Measurements from ENCODE around the gene PIGV. TPM values are rescaled to one million over a fixed set of nuclear protein-coding genes. Genes with fewer than 3 reads are reported as not detected.
"Not testable (repeated sequence)": the region's sequence is repeated elsewhere in the genome, so short reads cannot be mapped to it uniquely, and the experiment has no call there.

PIGV gene
- total RNA-seq, 1 experiment from 2014 or later, result 14.7 TPM

DNA sequence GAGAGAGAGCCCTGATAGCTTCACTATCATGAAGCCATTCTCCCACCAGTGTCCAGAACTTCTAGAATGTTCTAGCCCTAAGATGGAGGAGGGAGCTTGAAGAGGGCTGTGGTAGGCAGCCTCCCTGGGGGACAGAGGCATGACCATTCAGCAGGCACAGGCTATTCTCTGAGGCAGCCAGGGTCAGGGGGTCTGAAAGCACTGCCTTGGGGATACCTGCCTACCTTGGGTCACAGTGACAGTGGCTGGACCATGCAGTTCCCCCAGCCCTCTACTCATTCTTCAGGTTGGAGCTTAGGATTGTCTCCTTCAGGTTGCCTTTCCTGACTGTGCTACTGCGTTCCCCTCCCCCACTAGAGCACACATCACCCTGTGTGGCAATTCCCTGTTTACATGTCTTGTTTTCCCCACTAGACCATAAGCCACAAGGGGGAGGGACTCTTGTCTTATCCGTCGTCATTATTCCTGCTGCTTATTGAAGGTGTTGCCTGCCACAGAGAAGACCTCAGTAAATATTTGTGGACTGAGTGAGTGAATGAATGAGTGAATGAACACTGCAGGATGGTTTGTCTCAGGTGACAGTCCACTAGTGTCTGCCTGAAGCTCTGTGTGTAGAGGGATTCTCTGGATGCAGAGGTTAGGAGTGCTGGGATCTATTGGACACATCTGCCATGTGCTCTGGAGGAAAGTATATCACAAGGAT is 43.9 kb downstream of the PIGV start:
- no TSS peak for BruUV-seq (replicated peaks)
- Mint-ChIP-seq H3K4me3 (ENCODE audit: unreplicated experiment) (no peak overlapping the region), H3K9me3 (ENCODE audit: unreplicated experiment) (no peaks in the 10 kb centered on the region), H3K36me3 (ENCODE audit: insufficient read depth, unreplicated experiment) (peaks cover 12% of the 10 kb centered on the region), H3K27me3 (ENCODE audit: insufficient read depth, unreplicated experiment) (no peaks in the 10 kb centered on the region), H3K4me1 (ENCODE audit: insufficient read depth, unreplicated experiment) (peaks cover 20% of the 10 kb centered on the region), H3K27ac (ENCODE audit: low read depth, unreplicated experiment) (no peak overlapping the region)
- TF ChIP-seq, protein P1, sequence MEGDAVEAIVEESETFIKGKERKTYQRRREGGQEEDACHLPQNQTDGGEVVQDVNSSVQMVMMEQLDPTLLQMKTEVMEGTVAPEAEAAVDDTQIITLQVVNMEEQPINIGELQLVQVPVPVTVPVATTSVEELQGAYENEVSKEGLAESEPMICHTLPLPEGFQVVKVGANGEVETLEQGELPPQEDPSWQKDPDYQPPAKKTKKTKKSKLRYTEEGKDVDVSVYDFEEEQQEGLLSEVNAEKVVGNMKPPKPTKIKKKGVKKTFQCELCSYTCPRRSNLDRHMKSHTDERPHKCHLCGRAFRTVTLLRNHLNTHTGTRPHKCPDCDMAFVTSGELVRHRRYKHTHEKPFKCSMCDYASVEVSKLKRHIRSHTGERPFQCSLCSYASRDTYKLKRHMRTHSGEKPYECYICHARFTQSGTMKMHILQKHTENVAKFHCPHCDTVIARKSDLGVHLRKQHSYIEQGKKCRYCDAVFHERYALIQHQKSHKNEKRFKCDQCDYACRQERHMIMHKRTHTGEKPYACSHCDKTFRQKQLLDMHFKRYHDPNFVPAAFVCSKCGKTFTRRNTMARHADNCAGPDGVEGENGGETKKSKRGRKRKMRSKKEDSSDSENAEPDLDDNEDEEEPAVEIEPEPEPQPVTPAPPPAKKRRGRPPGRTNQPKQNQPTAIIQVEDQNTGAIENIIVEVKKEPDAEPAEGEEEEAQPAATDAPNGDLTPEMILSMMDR (IDR thresholded peaks at IDR 0.05; ENCODE audit: unreplicated experiment), result no peak
- ChIA-PET POLR2A (interaction anchor here (1.1 to 1.9 kb wide), 2 partner anchors 34 to 68 kb away, joined by 5 to 6 read pairs; partner anchors contain the start of gene GPATCH3), CTCF (interaction anchor here (1.3 to 1.9 kb wide), 3 partner anchors 16 to 230 kb away, joined by 3 to 6 read pairs (median 5); no protein-coding TSS in a partner anchor)
- DNase-seq (ENCODE audit: unreplicated experiment), result no peak
- intact Hi-C loops (cut with micrococcal nuclease), result no loop called here

DNA sequence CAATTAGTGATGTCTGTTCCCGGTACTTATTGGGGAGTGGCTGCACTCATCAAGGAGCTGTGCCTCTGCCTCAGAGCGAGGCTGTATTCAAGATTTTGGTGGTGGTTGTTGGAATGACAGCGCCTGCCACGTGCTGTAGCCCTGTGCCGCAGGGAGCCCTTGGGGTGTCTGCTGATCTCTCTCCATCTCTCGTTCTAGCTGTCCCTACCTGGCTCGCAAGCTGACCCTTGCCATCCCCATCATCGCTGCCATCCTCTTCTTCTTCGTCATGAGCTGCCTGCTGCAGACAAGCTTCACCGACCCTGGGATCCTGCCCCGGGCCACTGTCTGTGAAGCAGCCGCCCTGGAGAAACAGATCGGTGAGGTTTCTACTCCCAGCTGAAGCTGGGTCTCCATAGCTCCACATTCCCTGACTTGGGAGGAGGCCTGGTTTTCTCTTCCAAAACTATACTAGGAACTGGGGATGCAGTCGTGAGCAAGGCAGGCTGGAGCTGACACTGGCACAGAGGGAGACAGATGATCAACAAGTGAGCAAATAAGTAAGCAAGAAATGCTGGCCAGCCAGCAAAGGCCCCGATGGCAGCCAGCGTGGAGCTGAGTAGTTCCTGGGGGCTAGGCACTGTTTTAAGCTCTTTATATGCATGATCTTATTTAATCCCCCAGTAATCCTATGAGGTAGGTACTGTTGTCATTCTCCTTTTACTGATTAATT is 44.7 kb downstream of the PIGV start:
- peaks cover 18% of the 10 kb centered on the region for H3K4me1 Mint-ChIP-seq (ENCODE audit: insufficient read depth, unreplicated experiment)
- H3K36me3 Mint-ChIP-seq (ENCODE audit: insufficient read depth, unreplicated experiment), result peaks cover 12% of the 10 kb centered on the region

DNA sequence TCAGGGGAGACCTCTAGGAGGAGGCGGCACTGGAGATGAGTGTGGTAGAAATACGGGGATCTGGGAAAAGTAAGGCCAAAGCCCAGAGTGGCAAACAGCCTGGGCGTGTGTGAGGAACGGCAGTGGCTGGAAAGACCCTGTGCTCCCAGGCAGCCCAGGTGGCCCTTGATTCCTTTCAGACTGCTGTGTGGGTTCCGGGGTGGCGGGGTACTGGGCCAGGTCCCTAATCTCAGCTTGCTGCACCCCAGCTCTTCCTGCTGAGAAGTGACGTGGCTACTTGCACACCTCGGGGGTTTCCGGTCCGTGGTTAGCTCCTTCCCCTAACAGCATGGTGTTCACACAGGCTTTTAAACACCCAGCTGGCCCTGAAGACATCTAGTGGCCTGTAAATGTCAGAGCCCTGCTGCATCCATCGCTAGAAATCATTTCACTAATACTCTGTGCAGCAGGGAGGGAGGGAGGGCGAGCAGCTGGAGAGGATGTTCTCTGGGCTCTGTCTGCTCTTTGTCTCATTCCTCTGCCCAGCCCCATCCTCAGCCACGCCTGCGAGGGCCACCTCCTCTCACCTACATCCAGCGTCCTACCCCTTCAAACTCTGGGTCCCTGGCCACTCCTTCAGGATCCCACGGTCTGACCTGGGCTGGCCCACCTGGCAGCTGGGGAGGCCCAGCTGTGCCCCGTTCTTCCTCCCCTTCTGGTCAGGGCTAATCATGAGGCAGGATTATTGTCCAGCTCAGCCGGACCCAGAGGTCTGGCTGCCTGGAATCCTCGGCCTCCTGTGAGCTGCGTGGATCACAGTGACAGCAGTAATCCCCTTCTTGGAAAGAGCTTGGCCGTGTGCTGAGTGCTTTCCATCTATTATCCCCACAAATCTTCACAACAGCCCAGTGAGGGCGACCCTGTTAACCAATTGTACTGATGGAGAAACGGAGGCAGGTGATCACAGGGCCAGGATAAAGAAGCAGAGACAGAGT is 46.0 kb downstream of the PIGV start:
- no peak for DNase-seq (ENCODE audit: unreplicated experiment)
- ChIA-PET POLR2A (no interaction called here), CTCF (interaction anchor here (0.5 to 1.6 kb wide), 4 partner anchors 14 to 232 kb away, joined by 3 to 5 read pairs (median 3); no protein-coding TSS in a partner anchor)
- Mint-ChIP-seq H3K27me3 (ENCODE audit: insufficient read depth, unreplicated experiment) (no peaks in the 10 kb centered on the region), H3K27ac (ENCODE audit: low read depth, unreplicated experiment) (no peak overlapping the region), H3K4me3 (ENCODE audit: unreplicated experiment) (no peak overlapping the region), H3K36me3 (ENCODE audit: insufficient read depth, unreplicated experiment) (peaks cover 22% of the 10 kb centered on the region), H3K4me1 (ENCODE audit: insufficient read depth, unreplicated experiment) (peaks cover 8% of the 10 kb centered on the region), H3K9me3 (ENCODE audit: unreplicated experiment) (no peaks in the 10 kb centered on the region)
- BruUV-seq (replicated peaks), result no TSS peak
- TF ChIP-seq, protein P1 (IDR thresholded peaks at IDR 0.05; ENCODE audit: unreplicated experiment), result no peak
- intact Hi-C loops (cut with micrococcal nuclease), result no loop called here

More for the DNA sequence above, 44.7 kb downstream of the PIGV start:
- POLR2A ChIA-PET, result interaction anchor here (1.1 kb wide), 1 partner anchor 68 kb away, joined by 5 read pairs; the partner anchor contains the start of gene GPATCH3
- intact Hi-C loops (cut with micrococcal nuclease), result no loop called here
- CTCF ChIA-PET, result interaction anchor here (0.6 to 1.6 kb wide), 3 partner anchors 15 to 48 kb away, joined by 3 to 5 read pairs (median 3); no protein-coding TSS in a partner anchor
- H3K27ac Mint-ChIP-seq (ENCODE audit: low read depth, unreplicated experiment), result no peak overlapping the region
- H3K4me3 Mint-ChIP-seq (ENCODE audit: unreplicated experiment), result no peak overlapping the region
- H3K9me3 Mint-ChIP-seq (ENCODE audit: unreplicated experiment), result no peaks in the 10 kb centered on the region
- no TSS peak for BruUV-seq (replicated peaks)
- DNase-seq (ENCODE audit: unreplicated experiment), result no peak
- TF ChIP-seq, protein P1 (IDR thresholded peaks at IDR 0.05; ENCODE audit: unreplicated experiment), result no peak
- H3K27me3 Mint-ChIP-seq (ENCODE audit: insufficient read depth, unreplicated experiment), result no peaks in the 10 kb centered on the region

DNA sequence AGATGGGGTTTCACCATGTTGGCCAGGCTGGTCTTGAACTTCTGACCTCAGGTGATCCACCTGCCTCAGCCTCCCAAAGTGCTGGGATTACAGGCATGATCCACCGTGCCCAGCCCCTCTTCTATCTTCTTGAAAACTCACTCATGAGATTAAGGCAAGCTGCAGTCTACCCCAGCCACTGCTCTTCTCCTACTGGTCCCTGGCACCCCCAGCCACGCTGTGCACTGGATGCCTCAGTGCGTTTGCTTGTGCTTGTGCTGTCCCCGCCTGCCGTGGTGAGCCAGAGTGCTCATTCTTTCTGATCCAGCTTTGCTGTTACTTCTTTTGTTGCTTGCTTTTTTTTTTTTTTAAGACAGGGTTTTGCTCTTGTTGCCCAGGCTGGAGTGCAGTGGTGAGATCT is 49.9 kb downstream of the PIGV start:
- intact Hi-C loops (cut with micrococcal nuclease), result not testable (repeated sequence)

More for the DNA sequence above, 49.9 kb downstream of the PIGV start:
- DNase-seq (ENCODE audit: unreplicated experiment); H3K4me3 Mint-ChIP-seq (ENCODE audit: unreplicated experiment); H3K27ac Mint-ChIP-seq (ENCODE audit: low read depth, unreplicated experiment); H3K9me3 Mint-ChIP-seq (ENCODE audit: unreplicated experiment); H3K27me3 Mint-ChIP-seq (ENCODE audit: insufficient read depth, unreplicated experiment); BruUV-seq (replicated peaks); H3K4me1 Mint-ChIP-seq (ENCODE audit: insufficient read depth, unreplicated experiment); POLR2A ChIA-PET: not testable (repeated sequence)
- CTCF ChIA-PET, result interaction anchor here (0.6 kb wide), 1 partner anchor 28 kb away, joined by 3 read pairs; no protein-coding TSS in a partner anchor
- peaks cover 38% of the 10 kb centered on the region for H3K36me3 Mint-ChIP-seq (ENCODE audit: insufficient read depth, unreplicated experiment)

Data from MCF 10A (cell line).